Left renal pelvis (tissue), 4 donors: ENCODE data around the gene SRRM2. TPM values are rescaled to one million over a fixed set of nuclear protein-coding genes. Genes with fewer than 3 reads are reported as not detected.
"Not testable (repeated sequence)": the region's sequence is repeated elsewhere in the genome, so short reads cannot be mapped to it uniquely, and the experiment has no call there.

ENCODE experiments used
- DNase-seq, 4 donors: peaks; one replicate each; pipeline ENCODE4 v3.0.0-alpha.2; 2013; ENCODE audit warnings: low read depth in 4 of 4, low spot score in 3 of 4
- polyA plus RNA-seq, 4 donors: library from polyadenylated mRNA; unstranded; fragments of 120-200 nt; gene quantifications; one replicate each; pipeline ENCODE4 v1.2.1, GENCODE V29; 2013; ENCODE audit not compliant: insufficient read length in 4 of 4

Gene SRRM2
- polyA plus RNA-seq, 4 donors = 437 to 838 (median 600) TPM

DNA sequence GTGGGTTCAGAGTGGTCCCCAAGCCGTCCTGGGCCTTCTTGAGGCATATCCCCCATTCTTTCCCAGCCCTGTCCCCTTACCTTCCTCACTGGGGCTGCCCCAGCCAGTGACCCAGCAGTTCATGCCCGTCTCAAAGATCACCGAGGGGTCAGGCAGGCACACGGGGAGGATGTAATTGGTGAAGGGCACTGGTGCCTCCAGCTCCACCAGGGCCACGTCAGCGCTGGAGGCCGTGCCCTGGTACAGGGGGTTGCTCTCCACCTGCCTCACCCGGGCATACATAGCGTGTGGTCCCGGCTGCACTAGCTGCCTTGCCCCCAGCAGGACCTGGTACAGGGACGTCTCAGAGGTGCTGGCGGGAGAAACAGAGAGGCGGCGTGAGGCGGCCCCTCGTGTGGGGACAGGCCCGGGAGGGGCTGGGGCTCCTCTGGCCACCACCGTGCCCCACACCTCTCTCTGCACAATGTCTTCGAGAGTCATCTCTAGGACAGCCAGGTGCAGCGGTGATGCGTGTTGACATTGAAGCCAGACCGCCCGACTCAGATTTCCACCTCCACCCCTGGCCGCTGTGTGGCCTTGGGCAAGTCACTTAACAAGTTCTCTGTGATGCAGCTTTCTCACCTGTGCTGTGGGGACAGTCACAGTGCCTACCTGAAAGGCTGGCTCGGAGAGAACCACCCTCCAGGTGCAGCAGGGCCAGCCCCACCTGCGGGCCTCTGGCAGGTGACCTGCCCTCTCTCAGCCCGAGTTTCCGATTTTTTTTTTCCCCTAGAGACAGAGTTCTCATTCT is 38.3 kb upstream of the SRRM2 start:
- DNase-seq = no peak

DNA sequence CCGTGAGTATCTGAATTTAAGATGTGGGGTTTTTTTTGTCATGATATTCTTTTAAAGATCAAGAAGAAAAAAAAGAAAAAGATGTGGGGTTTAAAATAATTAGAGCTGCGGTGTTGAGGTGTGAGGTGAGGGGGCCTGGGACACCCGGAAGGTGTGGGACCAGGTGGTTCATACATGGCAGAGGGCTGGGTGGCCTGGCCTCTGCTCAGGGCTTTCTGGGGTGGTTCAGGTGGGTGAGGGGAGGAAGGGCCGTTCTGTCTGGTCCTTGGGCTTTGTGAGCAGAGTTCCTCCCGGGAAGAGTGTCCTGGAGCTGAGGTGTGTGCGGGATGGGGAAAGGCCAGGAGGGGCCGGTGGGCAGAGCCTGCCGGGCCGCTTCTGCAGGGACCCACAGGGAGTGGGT is 37.4 kb upstream of the SRRM2 start:
- DNase-seq = no peak

DNA sequence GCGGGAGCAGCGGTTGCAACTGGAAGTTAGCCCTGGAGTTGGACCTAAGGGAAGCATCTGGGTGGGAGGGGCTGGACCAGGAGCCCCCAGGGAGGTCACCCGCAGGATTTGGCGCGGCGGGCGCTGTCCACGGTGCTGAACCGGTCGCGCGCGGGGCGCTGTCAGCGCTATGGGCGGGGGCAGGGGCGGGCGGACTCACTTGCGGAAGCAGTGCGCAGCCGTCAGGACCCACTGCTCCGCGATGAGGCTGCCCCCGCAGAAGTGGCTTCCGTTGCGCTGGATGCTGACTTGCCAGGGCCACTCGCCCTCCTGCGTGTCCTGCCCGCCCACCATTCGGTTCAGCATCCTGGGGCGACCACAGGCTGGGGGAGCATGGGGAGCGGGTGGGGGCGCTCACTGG is 36.9 kb upstream of the SRRM2 start:
- peak in 3 of 4 donors; percentile 26 to 42 (median 28) for DNase-seq

DNA sequence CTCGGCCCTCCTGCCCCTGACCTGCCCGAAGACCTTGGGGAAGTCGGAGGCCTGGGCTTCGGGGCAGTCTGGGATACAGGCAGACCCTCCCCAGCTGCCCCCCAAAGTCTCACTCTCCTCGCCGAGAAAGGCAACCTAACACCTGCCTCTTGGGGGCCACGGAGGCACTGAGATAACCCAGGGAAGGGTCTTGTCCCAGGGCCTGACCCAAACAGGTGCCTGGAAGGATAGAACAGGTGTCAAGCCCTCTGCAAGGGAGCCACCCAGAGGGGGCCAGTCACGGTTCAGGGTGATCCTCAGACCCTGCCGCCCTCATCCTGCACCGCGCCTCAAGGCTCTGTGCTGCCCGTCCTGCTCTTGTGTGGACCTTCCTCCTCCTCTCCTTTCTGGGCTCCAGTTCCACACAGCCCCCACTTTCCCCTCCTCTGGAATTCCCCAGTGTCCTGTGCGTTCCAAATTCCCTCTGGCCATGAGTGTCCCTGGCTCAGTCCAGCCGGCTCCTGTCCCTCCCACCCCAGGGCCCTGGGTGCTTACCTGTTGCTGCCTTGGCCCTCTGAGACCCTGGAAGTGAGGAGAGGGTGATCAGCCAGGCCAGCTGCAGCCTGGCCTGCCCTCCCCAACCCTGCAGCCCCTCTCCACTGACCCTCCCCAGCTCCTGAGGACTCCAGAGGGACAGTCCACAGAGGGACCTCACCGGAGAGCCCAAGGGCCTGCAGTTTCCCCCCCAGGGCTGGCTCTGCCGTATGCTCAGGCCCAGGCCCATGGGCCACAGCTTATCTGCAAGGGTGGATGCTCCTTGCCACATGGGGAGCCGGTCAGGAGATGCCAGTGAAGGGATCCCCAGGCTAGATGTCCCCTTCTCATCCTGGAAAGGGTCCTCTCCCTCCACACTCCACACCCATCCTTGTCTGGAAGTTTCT is 36.2 kb upstream of the SRRM2 start:
- DNase-seq = no peak

DNA sequence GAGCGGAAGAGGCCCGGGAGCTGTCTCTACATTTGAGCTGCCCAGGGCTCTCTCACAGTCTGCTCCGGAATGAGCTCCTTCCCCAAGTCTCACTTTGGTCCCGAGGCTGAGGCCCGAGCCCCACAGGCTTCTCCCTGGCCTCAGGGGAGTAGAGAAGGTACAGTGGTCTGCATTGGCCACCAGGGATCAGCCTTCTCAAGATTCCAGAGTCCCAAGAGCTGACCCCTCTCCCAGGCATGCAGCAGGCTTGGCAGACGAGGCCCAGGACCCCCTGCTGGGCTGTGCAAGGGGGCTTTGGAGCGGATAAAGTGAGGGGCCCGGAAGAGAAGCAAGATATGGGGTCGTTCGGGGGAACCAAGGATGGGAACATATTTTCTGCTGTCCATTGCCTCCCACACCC is 35.5 kb upstream of the SRRM2 start:
- no peak for DNase-seq

DNA sequence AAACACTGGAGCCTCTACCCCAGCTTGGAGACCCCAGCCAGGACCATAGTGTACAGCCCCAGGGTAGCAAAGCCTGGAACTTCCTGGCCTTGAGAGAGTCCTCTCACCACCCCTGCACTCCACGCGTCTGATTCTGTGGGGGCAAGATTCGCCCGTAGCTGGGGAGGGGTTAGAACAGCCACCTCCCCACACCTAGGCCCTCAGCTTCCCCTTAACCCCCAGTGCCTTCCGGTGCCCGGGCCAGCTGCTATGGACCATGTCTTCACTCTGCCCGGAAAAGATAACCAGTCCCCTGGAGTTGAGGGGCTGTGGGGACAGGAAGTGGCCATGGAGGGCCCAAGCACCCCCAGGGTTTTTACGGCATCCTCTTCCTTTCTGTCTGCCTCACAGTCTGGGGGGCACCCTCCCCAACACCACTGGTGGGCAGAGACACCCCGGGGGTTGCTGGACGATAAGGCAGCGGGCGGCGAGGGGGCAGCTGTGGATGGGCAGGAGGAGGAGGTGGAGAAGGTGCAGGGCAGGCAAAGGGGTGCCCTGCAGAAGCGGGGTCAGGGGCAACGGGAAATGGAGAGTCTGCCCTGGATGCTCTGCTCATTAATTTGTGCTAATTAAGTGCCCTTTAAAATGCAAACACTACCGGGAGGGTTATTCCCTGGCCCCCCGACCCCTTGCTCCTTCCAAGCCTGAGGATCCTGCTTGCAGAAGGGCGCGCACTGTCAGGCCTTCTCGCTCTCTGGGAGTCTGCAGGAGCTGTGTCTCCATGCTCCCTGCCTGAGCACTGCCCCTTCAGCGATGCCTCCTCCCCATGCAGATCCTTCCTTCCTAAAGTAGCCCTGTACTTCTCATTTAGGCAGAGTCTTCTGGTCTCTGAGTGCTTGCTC is 34.8 kb upstream of the SRRM2 start:
- DNase-seq = no peak

DNA sequence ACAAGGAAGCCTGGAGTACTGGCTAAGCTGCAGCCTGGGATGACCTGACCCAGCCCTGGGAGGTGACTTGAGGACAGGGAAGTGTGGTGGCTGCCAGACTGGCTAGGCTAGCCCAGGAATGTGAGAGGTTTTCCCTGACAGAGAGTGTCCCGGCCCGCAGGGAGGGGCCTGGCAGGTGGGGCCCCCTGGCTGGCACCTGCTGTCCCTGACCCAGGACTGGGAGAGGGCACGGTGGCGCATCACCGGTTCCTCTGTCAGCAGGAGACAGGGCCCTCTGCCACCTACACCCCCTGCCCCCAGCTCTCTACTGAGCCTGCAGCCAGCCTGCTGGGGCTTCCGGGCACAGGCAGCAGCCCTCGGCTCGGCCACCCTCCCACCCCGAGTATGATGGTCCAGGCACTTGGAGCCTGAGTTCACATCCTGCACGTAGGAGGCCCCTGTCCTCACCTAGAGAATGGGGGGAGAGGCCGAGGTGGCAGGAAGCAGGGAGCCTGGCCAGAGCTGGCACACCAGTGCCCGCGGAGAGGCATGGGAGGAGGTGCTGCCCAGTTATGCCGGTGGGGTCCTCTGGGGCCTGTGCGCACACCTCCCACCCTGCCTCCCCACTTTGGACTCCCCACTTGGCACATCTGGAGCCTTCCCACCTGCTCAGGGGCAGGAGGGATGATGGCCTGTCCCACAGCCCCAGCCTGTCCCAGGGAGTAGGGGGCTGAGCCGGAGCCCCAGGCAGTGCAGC is 32.9 kb upstream of the SRRM2 start:
- DNase-seq = no peak

DNA sequence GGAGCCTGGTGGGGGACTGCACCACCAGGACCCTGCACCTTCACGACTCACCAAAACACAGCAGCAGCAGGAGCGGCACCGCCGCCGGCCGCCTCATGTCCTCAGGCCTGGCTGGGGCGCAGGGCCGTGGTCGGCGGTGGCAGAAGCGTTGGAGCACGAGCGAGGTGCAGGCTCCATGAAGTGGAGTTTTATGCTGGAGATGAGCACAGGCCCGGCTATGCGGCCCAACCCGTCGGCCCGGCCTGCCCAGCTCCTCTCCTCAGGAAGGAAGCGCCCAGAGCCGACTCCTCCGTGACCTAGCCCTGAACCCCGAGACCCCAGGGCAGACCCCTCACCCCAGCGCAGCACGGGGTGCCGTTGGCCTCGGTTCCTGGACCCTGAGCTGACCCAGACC is 32.4 kb upstream of the SRRM2 start, which contains the start of gene PRSS27:
Gene PRSS27, minus strand, starts transcription at position 161 of the 394 bp plus-strand sequence. Its CDS starts 64 bp downstream, at position 97.
- no peak for DNase-seq

DNA sequence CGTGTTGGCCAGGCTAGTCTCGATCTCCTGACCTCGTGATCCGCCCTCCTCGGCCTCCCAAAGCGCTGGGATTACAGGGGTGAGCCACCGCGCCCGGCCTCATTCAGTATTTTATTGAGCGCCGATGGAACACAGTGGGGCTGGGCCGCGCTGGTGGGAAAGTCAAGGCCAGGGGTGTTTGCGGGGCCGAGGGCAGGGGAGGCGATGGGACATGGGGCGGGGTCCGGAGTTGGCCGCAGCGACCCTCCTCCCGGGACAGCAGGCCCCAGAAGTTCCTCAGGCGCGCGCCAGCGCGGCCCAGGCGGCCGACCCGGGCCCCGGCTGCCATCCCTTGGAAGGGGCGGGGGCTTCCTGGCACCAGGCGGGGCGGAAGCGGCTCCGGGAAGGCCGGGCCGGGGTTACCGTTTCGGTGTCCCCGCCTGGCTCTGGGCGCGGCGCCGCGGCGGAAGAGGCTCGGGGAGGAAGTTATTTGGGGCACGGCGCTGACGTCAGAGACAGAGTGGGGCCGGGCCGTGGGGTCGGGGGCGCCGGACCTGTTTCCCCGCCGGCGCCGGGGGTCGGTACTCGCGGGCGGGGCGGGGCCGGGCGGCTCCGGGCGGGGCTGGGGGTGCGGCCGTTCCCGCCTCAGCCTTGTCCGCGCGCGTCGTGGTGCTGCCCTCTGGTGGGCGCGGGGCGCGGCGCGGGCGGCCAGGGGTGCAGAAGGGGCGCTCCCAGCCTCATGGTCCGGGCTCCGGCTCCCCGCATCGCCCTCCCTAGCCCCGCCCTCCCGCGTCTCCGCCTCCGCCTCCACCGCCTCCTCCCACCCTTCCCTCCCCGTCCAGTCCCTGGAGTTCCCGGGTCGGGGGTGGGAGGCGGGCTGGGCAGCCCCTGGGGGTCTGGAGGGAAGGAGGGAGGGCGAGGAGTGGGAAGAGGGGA is 31.5 kb upstream of the SRRM2 start:
- DNase-seq = peak; percentile 36 to 61 (median 52)

DNA sequence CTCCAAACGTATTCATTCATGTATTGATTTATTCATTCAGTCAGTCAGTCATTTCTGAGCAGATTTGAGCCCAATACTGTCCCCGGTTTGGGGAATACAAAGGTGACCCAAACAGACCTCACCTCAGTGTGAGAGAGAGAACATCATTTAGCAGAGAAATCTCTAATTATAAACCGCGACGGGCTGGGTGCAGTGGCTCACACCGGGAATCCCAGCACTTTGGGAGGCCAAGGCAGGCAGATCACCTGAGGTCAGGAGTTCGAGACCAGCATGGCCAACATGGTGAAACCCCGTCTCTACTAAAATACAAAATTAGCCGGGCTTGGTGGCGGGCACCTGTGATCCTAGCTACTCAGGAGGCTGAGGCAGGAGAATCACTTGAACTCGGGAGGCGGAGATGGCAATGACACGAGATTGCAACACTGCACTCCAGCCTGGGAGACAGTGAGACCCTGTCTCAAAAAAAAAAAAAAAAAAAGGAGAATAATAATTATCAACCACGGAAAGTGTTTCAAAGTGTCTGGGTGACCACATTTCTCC is 30.7 kb upstream of the SRRM2 start:
- DNase-seq = not testable (repeated sequence)

DNA sequence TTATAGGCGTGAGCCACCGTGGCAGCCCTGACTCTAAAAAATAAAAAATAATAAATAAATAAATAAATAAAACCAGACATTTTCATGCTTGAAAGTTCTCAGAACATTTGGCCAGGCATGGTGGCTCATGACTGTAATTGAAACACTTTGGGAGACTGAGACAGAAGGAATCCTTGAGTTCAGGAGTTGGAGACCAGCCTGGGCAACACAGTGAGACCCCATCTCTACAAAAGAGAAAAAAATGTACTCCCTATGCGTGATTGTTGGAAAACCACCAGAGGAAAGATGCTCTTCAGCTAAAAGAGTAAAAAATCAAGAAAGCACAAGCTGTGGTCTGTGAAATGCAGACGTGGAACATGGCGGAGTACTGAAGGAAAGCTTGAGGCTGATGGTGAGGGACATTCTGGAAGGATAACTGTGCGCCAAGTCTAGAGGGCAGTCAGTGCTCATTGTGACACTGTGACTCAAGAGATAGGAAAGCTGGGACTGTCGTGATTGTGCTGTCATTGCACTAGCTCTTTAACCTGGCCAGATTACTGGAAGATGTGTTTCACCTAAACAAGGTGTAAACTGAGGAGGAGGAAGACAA is 28.3 kb upstream of the SRRM2 start:
- DNase-seq = no peak

DNA sequence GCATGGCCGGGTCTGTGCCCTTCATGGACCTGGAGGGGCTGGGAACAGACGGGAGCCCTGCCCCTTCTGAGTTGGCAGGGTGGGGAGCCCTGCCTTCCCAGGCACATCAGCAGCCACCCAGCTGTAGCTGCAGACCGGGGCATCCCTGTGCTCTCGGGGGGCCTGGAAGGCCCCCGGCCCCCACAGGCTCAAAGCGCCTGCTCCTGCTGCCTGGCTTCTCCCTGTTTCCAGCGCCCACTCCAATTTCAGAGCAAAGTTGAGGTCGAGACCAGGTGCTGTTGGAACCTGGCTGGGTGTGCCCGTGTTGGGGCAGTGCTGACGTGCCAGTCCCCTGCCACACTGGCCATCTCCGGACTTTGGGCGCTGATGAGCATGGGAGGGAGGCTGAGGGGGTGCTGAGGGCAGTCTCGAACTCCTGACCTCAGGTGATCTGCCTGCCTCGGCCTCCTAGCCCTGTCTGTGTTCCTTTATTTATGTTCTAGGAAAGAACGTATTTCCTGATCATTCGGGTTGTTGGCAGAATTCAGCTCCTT is 27.6 kb upstream of the SRRM2 start:
- no peak for DNase-seq

DNA sequence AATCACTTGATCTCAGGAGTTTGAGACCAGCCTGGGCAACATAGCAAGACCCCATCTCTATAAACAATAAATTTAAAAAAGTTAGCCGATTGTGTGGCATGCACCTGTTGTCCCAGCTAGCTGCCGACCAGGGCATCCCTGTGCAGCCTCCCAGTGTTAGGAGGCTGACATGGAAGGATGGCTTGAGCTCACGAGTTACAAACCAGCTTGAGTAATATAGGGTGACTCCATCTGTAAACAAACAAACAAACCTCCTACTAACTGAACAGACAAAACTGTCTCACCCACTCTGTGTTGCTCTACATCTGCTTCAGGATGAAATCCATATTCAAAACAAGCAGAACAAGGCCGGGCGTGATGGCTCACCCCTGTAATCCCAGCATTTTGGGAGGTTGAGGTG is 25.5 kb upstream of the SRRM2 start:
- no peak for DNase-seq

DNA sequence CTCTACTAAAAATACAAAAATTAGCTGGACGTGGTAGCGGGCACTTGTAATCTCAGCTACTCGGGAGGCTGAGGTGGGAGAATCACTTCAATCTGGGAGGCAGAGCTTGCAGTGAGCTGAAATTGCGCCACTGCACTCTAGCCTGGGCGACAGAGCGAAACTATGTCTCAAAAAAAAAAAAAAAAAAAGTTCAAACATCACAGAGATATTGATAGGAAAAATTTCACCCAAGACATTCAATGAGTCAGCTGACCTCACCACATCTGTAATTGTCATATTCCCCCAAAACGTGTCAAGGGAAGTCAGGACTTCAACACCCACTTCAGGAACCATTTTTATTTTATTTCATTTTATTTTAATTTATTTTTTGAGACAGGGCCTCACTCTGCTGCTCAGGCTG is 24.4 kb upstream of the SRRM2 start:
- DNase-seq = no peak

DNA sequence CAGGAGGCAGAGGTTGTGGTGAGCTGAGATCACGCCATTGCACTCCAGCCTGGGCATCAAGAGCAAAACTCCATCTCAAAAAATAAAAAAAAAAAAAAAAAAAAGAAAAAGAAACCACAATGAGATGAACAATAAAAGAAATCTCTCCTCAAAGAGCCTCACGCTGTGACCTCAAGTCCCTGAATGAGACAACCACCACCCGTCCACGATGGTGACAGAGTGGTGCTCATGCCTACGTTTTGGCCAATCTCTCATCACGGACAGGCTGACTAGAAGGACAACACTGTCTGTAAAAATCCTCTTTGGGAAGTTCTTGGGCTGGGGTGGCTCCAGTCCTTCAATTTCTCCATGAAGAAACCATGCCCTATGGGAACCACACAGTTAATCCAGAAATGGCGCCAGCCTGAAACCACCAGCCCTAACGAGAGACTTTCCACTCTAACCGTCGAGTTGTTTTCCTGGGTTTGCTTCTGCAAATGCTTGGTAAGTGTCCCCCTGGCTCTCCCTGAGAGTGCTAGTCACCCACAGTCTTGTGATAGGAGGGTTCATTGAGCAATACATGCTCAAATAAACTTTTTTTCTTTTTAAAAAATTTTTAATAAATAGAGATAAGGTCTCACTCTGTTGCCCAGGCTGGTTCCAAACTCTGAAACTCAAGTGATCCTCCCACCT is 17.5 kb upstream of the SRRM2 start:
- DNase-seq = no peak

DNA sequence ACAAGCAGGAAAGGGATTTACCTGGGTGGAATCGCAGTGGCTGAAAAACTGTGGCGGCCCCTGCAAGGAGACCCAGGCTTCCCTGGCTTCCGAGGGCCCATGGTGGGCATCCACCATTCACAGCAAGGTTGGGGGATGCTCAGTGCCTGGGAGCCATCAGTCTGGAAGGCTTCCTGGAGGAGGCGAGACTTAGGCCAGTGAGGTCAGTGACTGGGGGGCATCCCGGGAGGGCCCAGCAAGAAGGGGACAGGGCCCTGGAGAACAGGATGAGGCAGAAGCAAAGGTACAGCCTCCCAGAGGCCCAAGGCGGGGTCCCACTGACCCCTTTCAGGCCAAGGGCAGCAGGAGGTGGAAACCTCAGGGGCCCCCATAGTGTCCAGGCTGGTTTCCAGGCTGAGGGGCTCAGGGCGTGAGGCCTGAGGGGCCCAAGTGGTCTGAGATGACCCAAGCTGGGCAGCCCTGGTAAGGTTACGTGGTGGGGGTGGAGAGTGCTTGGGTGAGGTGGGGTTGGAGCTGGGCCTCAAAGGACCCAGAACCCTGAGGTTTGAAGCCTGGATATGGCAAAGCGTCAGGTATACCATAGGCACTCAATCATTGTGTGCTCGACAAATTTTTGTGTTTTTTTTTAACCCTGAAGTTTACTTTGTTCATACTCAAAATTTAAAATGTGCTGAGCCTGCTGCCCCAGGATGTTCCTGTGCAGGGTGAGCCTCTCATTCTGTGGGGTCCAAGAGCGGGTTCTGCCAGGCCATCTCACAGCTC is 15.8 kb upstream of the SRRM2 start:
- no peak for DNase-seq

DNA sequence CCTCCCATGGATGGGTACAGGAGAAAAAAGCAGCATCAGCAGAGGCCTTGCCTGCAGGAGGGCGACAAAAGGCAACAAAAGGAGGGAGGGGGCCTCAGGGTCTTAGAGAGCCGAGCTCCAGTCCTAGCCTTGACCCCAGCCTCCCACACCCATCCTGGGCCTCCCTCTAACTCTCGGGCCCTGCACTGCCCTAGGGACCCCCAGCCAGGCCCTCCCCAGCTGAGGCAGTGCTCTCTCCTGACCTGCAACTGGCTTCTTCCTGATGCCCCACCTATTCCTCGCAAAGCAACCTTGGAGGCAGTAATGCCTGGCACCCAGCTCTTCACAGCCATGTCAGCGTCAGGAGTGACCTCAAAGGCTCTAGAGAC is 15.2 kb upstream of the SRRM2 start:
- DNase-seq = no peak
